CD4-positive, alpha-beta T cell (primary cell): ENCODE data around the gene TTC33. TPM values are rescaled to one million over a fixed set of nuclear protein-coding genes. Genes with fewer than 3 reads are reported as not detected.
"Not testable (repeated sequence)": the region's sequence is repeated elsewhere in the genome, so short reads cannot be mapped to it uniquely, and the experiment has no call there.

ENCODE experiments used
- ATAC-seq: fragments of 200-7000 bp; cut with Tn5 transposase; one replicate; pipeline ENCODE4 v1.10.0; 2022; ENCODE audit warnings: mild to moderate bottlenecking; ENCODE audit not compliant: poor library complexity
- CTCF ChIA-PET: fragments of 350-600 bp; sonication (Branson Sonifier 250); formaldehyde crosslinking; loops from one replicate; lab custom pipeline; 2021; ENCODE audit warnings: antibody characterized with exemption, inconsistent platforms; lab: Charles Lee
- POLR2A ChIA-PET: fragments of 350-600 bp; sonication (Branson Sonifier 250); formaldehyde crosslinking; loops from one replicate; lab custom pipeline; 2021; ENCODE audit warnings: antibody characterized with exemption, inconsistent platforms; lab: Charles Lee
- DNase-seq, 14 experiments: peaks; one replicate each; pipeline ENCODE4 v3.0.0-alpha.2; 2013 to 2020; ENCODE audit warnings: mixed read lengths in 2 of 14
- H3K27ac ChIP-seq, 2 donors: one replicate each; pipeline versions ENCODE4 v1.5.1 to v1.7.0; 2013; ENCODE audit warnings: low read length in 2 of 2, low read depth in 1 of 2, mild to moderate bottlenecking in 1 of 2
- H3K27me3 ChIP-seq, 2 experiments: 1 replicate in 1 of 2; 2 replicates in 1 of 2; pipeline versions ENCODE4 v1.6.1 to v1.7.0; 2013; ENCODE audit warnings: low read length in 2 of 2, control low read depth in 1 of 2, mild to moderate bottlenecking in 1 of 2, moderate library complexity in 1 of 2; ENCODE audit not compliant: insufficient read depth in 2 of 2, control insufficient read depth in 1 of 2
- H3K36me3 ChIP-seq: one replicate; pipeline ENCODE4 v1.6.1; 2013; ENCODE audit warnings: low read length, control low read depth; ENCODE audit not compliant: insufficient read depth
- H3K4me1 ChIP-seq: one replicate; pipeline ENCODE4 v1.6.1; 2013; ENCODE audit warnings: low read length, control low read depth; ENCODE audit not compliant: insufficient read depth
- H3K4me3 ChIP-seq: one replicate; pipeline ENCODE4 v1.5.1; 2013; ENCODE audit warnings: mild to moderate bottlenecking, low read length, moderate library complexity
- H3K9me3 ChIP-seq, 2 experiments: 1 replicate in 1 of 2; 2 replicates in 1 of 2; pipeline versions ENCODE4 v1.6.1 to v1.7.0; 2013; ENCODE audit warnings: low read length in 2 of 2, mild to moderate bottlenecking in 2 of 2, control low read depth in 1 of 2, moderate library complexity in 1 of 2; ENCODE audit not compliant: control insufficient read depth in 1 of 2, insufficient read depth in 1 of 2
- H3K27ac Mint-ChIP-seq: one replicate; pipeline ENCODE4 v1.8.0; 2020; ENCODE audit warnings: mixed read lengths
- H3K27me3 Mint-ChIP-seq: one replicate; pipeline ENCODE4 v1.8.0; 2021; ENCODE audit warnings: mixed read lengths
- H3K36me3 Mint-ChIP-seq: one replicate; pipeline ENCODE4 v1.8.0; 2021; ENCODE audit warnings: low read depth, mixed read lengths
- H3K4me1 Mint-ChIP-seq: one replicate; pipeline ENCODE4 v1.8.0; 2021; ENCODE audit warnings: low read depth, mixed read lengths
- H3K4me3 Mint-ChIP-seq: one replicate; pipeline ENCODE4 v1.8.0; 2020; ENCODE audit warnings: mild to moderate bottlenecking, mixed read lengths
- H3K9me3 Mint-ChIP-seq: one replicate; pipeline ENCODE4 v1.8.0; 2020; ENCODE audit warnings: mixed read lengths
- CTCF ChIP-seq: fragments of 200-600 bp; IDR thresholded peaks from one replicate; pipeline ENCODE4 v1.8.0; 2022; ENCODE audit warnings: antibody characterized with exemption, mild to moderate bottlenecking
- intact Hi-C, 2 experiments: fragments of 100-400 bp; cut with DNase I in 1 of 2; cut with micrococcal nuclease in 1 of 2; formaldehyde crosslinking; loops; one replicate each; pipeline versions ENCODE4 v1.15.1 to v1.9.0; 2023 to 2025; cut with DNase I, micrococcal nuclease
- total RNA-seq, 174 experiments: library from RNA in 2 of 174; stranded (reverse) in 2 of 174; gene quantifications; one replicate each; pipeline ENCODE4 v1.2.3 and lab custom pipeline; 2021 to 2026

Gene TTC33
- total RNA-seq, 2 experiments from 2014 or later = 8.7 to 12.0 TPM

- Histone ChIP-seq H3K4me1 (peaks cover 18% of the 10 kb centered on the region), H3K27me3 (no peaks in the 10 kb centered on the region), H3K4me3 (no peak overlapping the region), H3K27ac (no peak overlapping the region), H3K36me3 (no peaks in the 10 kb centered on the region), H3K9me3 (peaks cover 0 to 4% of the 10 kb centered on the region in 2 experiments)
- POLR2A ChIA-PET = interaction anchor here (1.4 kb wide), 1 partner anchor 29 kb away, joined by 6 read pairs; no protein-coding TSS in a partner anchor
- H3K4me1 Mint-ChIP-seq = peaks cover 35% of the 10 kb centered on the region
- no peaks in the 10 kb centered on the region for H3K36me3 Mint-ChIP-seq
- H3K9me3 Mint-ChIP-seq = no peaks in the 10 kb centered on the region
- intact Hi-C loops = no loop called here
- H3K4me3 Mint-ChIP-seq = no peak overlapping the region
- no peak overlapping the region for H3K27ac Mint-ChIP-seq
- no peaks in the 10 kb centered on the region for H3K27me3 Mint-ChIP-seq
- ATAC-seq (no peak), DNase-seq (no peak)
- CTCF ChIA-PET = interaction anchor here (0.6 kb wide), 1 partner anchor 570 kb away, joined by 3 read pairs; no protein-coding TSS in a partner anchor
- no peak for TF ChIP-seq CTCF
Observed at GRCh38 chr5:40646266-40646665, 109.5 kb downstream of the TTC33 start.

- H3K4me1 ChIP-seq, H3K4me3 ChIP-seq, H3K9me3 Mint-ChIP-seq, H3K9me3 ChIP-seq, H3K27ac Mint-ChIP-seq, H3K27me3 ChIP-seq, H3K4me3 Mint-ChIP-seq, H3K27me3 Mint-ChIP-seq, intact Hi-C loops, ATAC-seq, DNase-seq, H3K27ac ChIP-seq, CTCF ChIA-PET, H3K36me3 ChIP-seq, H3K4me1 Mint-ChIP-seq: not testable (repeated sequence)
- POLR2A ChIA-PET = interaction anchor here (0.7 kb wide), 1 partner anchor 13 kb away, joined by 3 read pairs; no protein-coding TSS in a partner anchor
- peaks cover 22% of the 10 kb centered on the region for H3K36me3 Mint-ChIP-seq
Observed at GRCh38 chr5:40639531-40639930, 116.2 kb downstream of the TTC33 start.

GRCh38 chr5:40634593-40634992 lies 121.2 kb downstream of the TTC33 start:
- H3K9me3 ChIP-seq = peaks cover 3 to 4% of the 10 kb centered on the region in 2 experiments
- TF ChIP-seq CTCF = no peak
- no peak overlapping the region for H3K27ac ChIP-seq
- Mint-ChIP-seq H3K27ac (no peak overlapping the region), H3K9me3 (peaks cover 7% of the 10 kb centered on the region), H3K27me3 (no peaks in the 10 kb centered on the region), H3K4me3 (no peak overlapping the region), H3K4me1 (peaks cover 6% of the 10 kb centered on the region), H3K36me3 (peaks cover 22% of the 10 kb centered on the region)
- no peaks in the 10 kb centered on the region for H3K4me1 ChIP-seq
- no peak overlapping the region for H3K4me3 ChIP-seq
- ChIA-PET CTCF (no interaction called here), POLR2A (no interaction called here)
- H3K36me3 ChIP-seq = no peaks in the 10 kb centered on the region
- intact Hi-C loops = no loop called here
- no peak for DNase-seq
- no peaks in the 10 kb centered on the region for H3K27me3 ChIP-seq
- ATAC-seq = no peak

GRCh38 chr5:40634154-40634553 lies 121.6 kb downstream of the TTC33 start:
- Histone ChIP-seq H3K4me1 (no peaks in the 10 kb centered on the region), H3K9me3 (peaks cover 3 to 4% of the 10 kb centered on the region in 2 experiments), H3K36me3 (no peaks in the 10 kb centered on the region), H3K4me3 (no peak overlapping the region), H3K27me3 (no peaks in the 10 kb centered on the region), H3K27ac (no peak overlapping the region)
- H3K36me3 Mint-ChIP-seq = peaks cover 22% of the 10 kb centered on the region
- H3K4me1 Mint-ChIP-seq = peaks cover 6% of the 10 kb centered on the region
- TF ChIP-seq CTCF = no peak
- ChIA-PET POLR2A (no interaction called here), CTCF (no interaction called here)
- no peaks in the 10 kb centered on the region for H3K27me3 Mint-ChIP-seq
- DNase-seq (no peak), ATAC-seq (no peak)
- H3K9me3 Mint-ChIP-seq = peaks cover 7% of the 10 kb centered on the region
- H3K4me3 Mint-ChIP-seq = no peak overlapping the region
- H3K27ac Mint-ChIP-seq = no peak overlapping the region
- intact Hi-C loops = no loop called here
